ENCODE results near the gene CRCP.

DNA sequence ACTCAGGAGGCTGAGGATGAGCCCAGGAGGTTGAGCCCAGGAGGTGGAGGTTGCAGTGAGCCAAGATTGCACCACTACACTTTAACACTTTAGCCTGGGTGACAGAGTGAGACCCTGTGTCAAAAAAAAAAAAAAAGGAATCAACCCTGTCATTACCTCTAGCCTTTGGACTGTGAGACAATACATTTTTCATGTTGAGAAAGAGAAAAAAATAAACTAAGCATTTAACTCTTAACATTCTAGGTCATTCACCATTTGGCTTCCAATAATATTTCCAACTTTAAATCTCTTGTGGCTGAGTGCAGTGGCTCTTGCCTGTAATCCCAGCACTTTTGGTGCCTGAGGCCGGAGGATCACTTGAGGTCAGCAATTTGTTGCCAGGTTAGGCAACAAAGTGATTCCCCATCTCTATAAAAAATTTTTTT is 48.6 kb downstream of the CRCP start:
- TF ChIP-seq CTCF (IDR thresholded peaks at IDR 0.05) (no peak), POLR2A (IDR thresholded peaks at IDR 0.05; ENCODE audit: low read length) (no peak), BHLHE40 (IDR thresholded peaks at IDR 0.05; ENCODE audit: low read depth, low read length) (no peak), REST (IDR thresholded peaks at IDR 0.05) (no peak), RAD21 (conservative IDR thresholded peaks at IDR 0.05 in 1 of 2, IDR thresholded peaks at IDR 0.05 in 1 of 2) (no peak), HDAC2 (IDR thresholded peaks at IDR 0.05) (no peak), ESRRA (IDR thresholded peaks at IDR 0.05; ENCODE audit: borderline replicate concordance, low read length) (no peak), SREBF2 (IDR thresholded peaks at IDR 0.05) (no peak), RFX5 (IDR thresholded peaks at IDR 0.05) (no peak)
- TF ChIP-seq, protein P1, sequence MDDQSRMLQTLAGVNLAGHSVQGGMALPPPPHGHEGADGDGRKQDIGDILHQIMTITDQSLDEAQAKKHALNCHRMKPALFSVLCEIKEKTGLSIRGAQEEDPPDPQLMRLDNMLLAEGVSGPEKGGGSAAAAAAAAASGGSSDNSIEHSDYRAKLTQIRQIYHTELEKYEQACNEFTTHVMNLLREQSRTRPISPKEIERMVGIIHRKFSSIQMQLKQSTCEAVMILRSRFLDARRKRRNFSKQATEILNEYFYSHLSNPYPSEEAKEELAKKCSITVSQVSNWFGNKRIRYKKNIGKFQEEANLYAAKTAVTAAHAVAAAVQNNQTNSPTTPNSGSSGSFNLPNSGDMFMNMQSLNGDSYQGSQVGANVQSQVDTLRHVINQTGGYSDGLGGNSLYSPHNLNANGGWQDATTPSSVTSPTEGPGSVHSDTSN (IDR thresholded peaks at IDR 0.05): no peak

All from A549 (cell line).